ENCODE results near the gene PAIP1. TPM values are rescaled to one million over a fixed set of nuclear protein-coding genes. Genes with fewer than 3 reads are reported as not detected.

The PAIP1 gene
- total RNA-seq, 1 donor from 2014 or later: 67.0 TPM

DNA sequence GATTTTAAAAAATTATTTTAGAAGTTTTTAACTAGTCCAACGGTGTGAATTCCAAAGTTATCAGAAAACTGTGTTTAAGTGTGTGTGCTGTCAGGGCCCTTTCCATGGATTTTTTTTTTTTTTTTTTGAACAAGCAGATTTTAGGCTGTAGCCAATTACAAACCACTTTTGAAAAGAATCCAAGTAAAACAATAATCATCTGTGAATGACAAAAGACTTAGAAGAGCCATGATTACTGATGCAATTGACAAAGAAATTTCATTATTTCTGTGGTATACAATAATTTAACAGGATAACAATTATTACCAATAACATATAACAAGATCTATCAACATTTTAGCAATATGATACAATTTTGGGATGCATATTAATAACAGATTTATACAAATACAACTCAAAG is 16.2 kb upstream of the PAIP1 start:
- no peaks in the 10 kb centered on the region for H3K36me3 ChIP-seq
- intact Hi-C loops (cut with DNase I): no loop called here
- no peak for DNase-seq (ENCODE audit: extremely low spot score in 2 of 2)
- H3K9me3 ChIP-seq: no peaks in the 10 kb centered on the region
- H3K27ac ChIP-seq: no peak overlapping the region
- H3K4me1 ChIP-seq: peaks cover 13% of the 10 kb centered on the region
- no peaks in the 10 kb centered on the region for H3K27me3 ChIP-seq
- H3K4me3 ChIP-seq: no peak overlapping the region
- TF ChIP-seq POLR2AphosphoS5 (IDR thresholded peaks at IDR 0.05; ENCODE audit: insufficient read depth in 1 of 2, low read depth in 1 of 2) (no peak), CTCF (IDR thresholded peaks at IDR 0.05) (no peak), POLR2A (IDR thresholded peaks at IDR 0.05) (no peak)

GRCh38 chr5:43572357-43572756 is 15.5 kb upstream of the PAIP1 start:
- Histone ChIP-seq H3K9me3 (no peaks in the 10 kb centered on the region), H3K27me3 (no peaks in the 10 kb centered on the region), H3K36me3 (no peaks in the 10 kb centered on the region), H3K4me1 (peaks cover 13% of the 10 kb centered on the region), H3K4me3 (no peak overlapping the region), H3K27ac (no peak overlapping the region)
- TF ChIP-seq CTCF (IDR thresholded peaks at IDR 0.05): no peak
- no peak for TF ChIP-seq POLR2A (IDR thresholded peaks at IDR 0.05)
- no peak for TF ChIP-seq POLR2AphosphoS5 (IDR thresholded peaks at IDR 0.05; ENCODE audit: insufficient read depth in 1 of 2, low read depth in 1 of 2)
- intact Hi-C loops (cut with DNase I): no loop called here
- no peak for DNase-seq (ENCODE audit: extremely low spot score in 2 of 2)

- H3K27ac ChIP-seq: peak overlapping the region; percentile 15
- no peaks in the 10 kb centered on the region for H3K9me3 ChIP-seq
- DNase-seq (ENCODE audit: extremely low spot score in 2 of 2): no peak
- H3K27me3 ChIP-seq: no peaks in the 10 kb centered on the region
- intact Hi-C loops (cut with DNase I): no loop called here
- no peak overlapping the region for H3K4me3 ChIP-seq
- peaks cover 13% of the 10 kb centered on the region for H3K4me1 ChIP-seq
- TF ChIP-seq CTCF (IDR thresholded peaks at IDR 0.05) (no peak), POLR2A (IDR thresholded peaks at IDR 0.05) (no peak), POLR2AphosphoS5 (IDR thresholded peaks at IDR 0.05; ENCODE audit: insufficient read depth in 1 of 2, low read depth in 1 of 2) (no peak)
- H3K36me3 ChIP-seq: no peaks in the 10 kb centered on the region
Measured at GRCh38 chr5:43571237-43571636, 14.4 kb upstream of the PAIP1 start.

DNA sequence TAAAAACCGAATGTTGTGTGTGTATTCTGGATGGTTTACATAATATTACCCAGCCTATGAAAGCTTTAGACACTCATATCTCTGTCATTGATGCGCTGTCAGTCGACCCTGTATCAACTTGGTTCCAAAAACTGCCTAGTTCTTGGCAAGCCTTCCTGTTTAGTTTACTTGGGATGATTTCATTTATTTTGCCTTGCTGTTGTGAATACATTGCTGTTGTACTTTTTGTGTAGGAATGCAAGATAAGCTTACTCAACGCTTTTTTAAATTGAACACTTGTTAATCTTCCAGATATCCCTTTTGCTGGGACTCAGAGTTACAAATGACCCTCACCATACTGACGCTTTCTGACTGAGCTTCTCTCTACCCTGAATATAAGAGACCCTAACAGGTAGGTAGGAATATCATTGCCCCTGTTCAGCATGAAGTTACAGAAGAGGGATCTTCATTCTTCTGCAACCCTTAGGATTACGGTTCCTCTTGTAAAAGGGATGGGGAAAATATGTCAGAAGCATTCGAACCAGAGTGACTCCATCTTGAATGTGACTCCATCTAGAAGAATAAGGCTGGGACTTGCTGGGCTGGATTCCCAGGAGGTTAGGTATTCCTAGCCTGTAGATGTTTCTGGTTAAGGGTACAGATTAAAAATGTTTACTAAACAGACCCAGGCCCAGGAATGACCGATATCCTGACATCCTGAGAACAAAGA is 13.7 kb upstream of the PAIP1 start:
- Histone ChIP-seq H3K27ac (peak overlapping the region; percentile 15), H3K36me3 (no peaks in the 10 kb centered on the region), H3K4me1 (peaks cover 13% of the 10 kb centered on the region), H3K27me3 (no peaks in the 10 kb centered on the region), H3K9me3 (no peaks in the 10 kb centered on the region), H3K4me3 (no peak overlapping the region)
- no peak for TF ChIP-seq POLR2A (IDR thresholded peaks at IDR 0.05)
- DNase-seq (ENCODE audit: extremely low spot score in 2 of 2): no peak
- intact Hi-C loops (cut with DNase I): no loop called here

- H3K36me3 ChIP-seq: no peaks in the 10 kb centered on the region
- H3K27ac ChIP-seq: no peak overlapping the region
- H3K27me3 ChIP-seq: no peaks in the 10 kb centered on the region
- H3K4me3 ChIP-seq: no peak overlapping the region
- intact Hi-C loops (cut with DNase I): no loop called here
- H3K9me3 ChIP-seq: no peaks in the 10 kb centered on the region
- peaks cover 13% of the 10 kb centered on the region for H3K4me1 ChIP-seq
- TF ChIP-seq CTCF (IDR thresholded peaks at IDR 0.05): no peak
- no peak for TF ChIP-seq POLR2A (IDR thresholded peaks at IDR 0.05)
- no peak for DNase-seq (ENCODE audit: extremely low spot score in 2 of 2)
Measured at GRCh38 chr5:43569236-43569746, 12.4 kb upstream of the PAIP1 start.
